ENCODE results near the gene PDZK1. TPM values are rescaled to one million over a fixed set of nuclear protein-coding genes. Genes with fewer than 3 reads are reported as not detected.
A peak's percentile ranks its signal among the peaks of the same experiment; 100 is the strongest.
"Not testable (repeated sequence)": the region's sequence is repeated elsewhere in the genome, so short reads cannot be mapped to it uniquely, and the experiment has no call there.

PDZK1 gene
- total RNA-seq, 2 donors from 2014 or later: 17.6 to 22.6 TPM

GRCh38 chr1:145673217-145673616, 34.0 kb downstream of the PDZK1 start:
- DNase-seq; intact Hi-C loops (cut with DNase I, micrococcal nuclease); ATAC-seq: not testable (repeated sequence)

- DNase-seq; intact Hi-C loops (cut with DNase I, micrococcal nuclease); ATAC-seq: not testable (repeated sequence)
Observed at GRCh38 chr1:145670995-145671745, 36.0 kb downstream of the PDZK1 start.

GRCh38 chr1:145665015-145665414, 42.2 kb downstream of the PDZK1 start:
- ATAC-seq; DNase-seq; intact Hi-C loops (cut with DNase I, micrococcal nuclease): not testable (repeated sequence)

GRCh38 chr1:145662502-145662901, 44.7 kb downstream of the PDZK1 start:
- DNase-seq; intact Hi-C loops (cut with DNase I, micrococcal nuclease); ATAC-seq: not testable (repeated sequence)

GRCh38 chr1:145656245-145656943, 50.8 kb downstream of the PDZK1 start:
- ATAC-seq: peak; percentile 34
- DNase-seq; intact Hi-C loops (cut with DNase I, micrococcal nuclease): not testable (repeated sequence)

GRCh38 chr1:145643990-145644389, 63.2 kb downstream of the PDZK1 start:
- DNase-seq; intact Hi-C loops (cut with DNase I, micrococcal nuclease); ATAC-seq: not testable (repeated sequence)

- intact Hi-C loops (cut with DNase I, micrococcal nuclease); ATAC-seq; DNase-seq: not testable (repeated sequence)
Observed at GRCh38 chr1:145641886-145642285, 65.3 kb downstream of the PDZK1 start.

GRCh38 chr1:145636237-145636636, 70.9 kb downstream of the PDZK1 start:
- ATAC-seq; intact Hi-C loops (cut with DNase I, micrococcal nuclease); DNase-seq: not testable (repeated sequence)

GRCh38 chr1:145622177-145622576, 85.0 kb downstream of the PDZK1 start:
- DNase-seq; ATAC-seq; intact Hi-C loops (cut with DNase I, micrococcal nuclease): not testable (repeated sequence)

Other genes starting within 250 kb of the PDZK1 start
- 10 to 100 TPM; 16.7 to 19.8 TPM for gene GPR89A, start 99.4 kb downstream of the PDZK1 start, total RNA-seq
- gene CD160, start 12.1 kb upstream of the PDZK1 start, total RNA-seq: under 1 TPM; 0.73 to 0.92 TPM
- gene RNF115, start 116.7 kb upstream of the PDZK1 start, total RNA-seq: 1 to 10 TPM; 7.4 to 7.7 TPM
- 10 to 100 TPM; 18.4 to 20.3 TPM for gene POLR3C, start 116.8 kb upstream of the PDZK1 start, total RNA-seq
- 1 to 10 TPM; 1.3 TPM for gene NUDT17, start 138.3 kb upstream of the PDZK1 start, total RNA-seq
- gene PIAS3, start 151.7 kb upstream of the PDZK1 start, total RNA-seq: 10 to 100 TPM; 11.0 to 11.4 TPM
- gene ANKRD35, start 178.5 kb upstream of the PDZK1 start, total RNA-seq: under 1 TPM; 0.12 to 0.53 TPM
- 1 to 10 TPM in 1 of 2 donors, under 1 TPM in 1; 0.84 to 1.7 TPM for gene ITGA10, start 202.7 kb upstream of the PDZK1 start, total RNA-seq
- 10 to 100 TPM; 33.8 to 37.1 TPM for gene PEX11B, start 211.3 kb upstream of the PDZK1 start, total RNA-seq
- 10 to 100 TPM; 86.9 to 94.1 TPM for gene RBM8A, start 220.1 kb upstream of the PDZK1 start, total RNA-seq